GM18867 (cell line): ENCODE measurements around the gene PAK1.

Experiments used
- ATAC-seq: cut with Tn5 transposase; IDR thresholded peaks from one replicate; pipeline ENCODE4 v1.9.1; 2021; ENCODE audit warnings: mild to moderate bottlenecking, moderate library complexity; ENCODE audit not compliant: unreplicated experiment

The PAK1 gene

DNA sequence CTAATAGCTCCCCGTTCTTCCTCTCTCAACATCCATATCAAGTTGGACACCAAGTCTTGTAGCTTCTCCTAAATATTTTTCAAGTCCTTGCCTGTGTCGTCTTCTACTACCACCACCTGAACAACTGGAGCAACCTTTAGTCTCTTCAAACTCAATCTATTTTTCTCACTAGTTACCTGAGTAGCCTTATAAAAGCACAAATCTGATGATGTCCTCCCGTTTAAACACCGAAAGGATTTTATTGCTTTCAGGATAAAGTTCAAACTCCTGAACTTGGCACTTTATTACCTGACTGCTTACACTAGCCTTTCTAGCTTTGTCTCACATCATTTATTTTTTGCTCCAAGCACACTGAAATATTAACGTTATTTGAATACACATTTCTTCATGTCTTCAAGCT is 1.3 kb upstream of the PAK1 start:
- no peak for ATAC-seq

- ATAC-seq, result no peak
Observed at GRCh38 chr11:77474684-77475060, 778 bp upstream of the PAK1 start.

DNA sequence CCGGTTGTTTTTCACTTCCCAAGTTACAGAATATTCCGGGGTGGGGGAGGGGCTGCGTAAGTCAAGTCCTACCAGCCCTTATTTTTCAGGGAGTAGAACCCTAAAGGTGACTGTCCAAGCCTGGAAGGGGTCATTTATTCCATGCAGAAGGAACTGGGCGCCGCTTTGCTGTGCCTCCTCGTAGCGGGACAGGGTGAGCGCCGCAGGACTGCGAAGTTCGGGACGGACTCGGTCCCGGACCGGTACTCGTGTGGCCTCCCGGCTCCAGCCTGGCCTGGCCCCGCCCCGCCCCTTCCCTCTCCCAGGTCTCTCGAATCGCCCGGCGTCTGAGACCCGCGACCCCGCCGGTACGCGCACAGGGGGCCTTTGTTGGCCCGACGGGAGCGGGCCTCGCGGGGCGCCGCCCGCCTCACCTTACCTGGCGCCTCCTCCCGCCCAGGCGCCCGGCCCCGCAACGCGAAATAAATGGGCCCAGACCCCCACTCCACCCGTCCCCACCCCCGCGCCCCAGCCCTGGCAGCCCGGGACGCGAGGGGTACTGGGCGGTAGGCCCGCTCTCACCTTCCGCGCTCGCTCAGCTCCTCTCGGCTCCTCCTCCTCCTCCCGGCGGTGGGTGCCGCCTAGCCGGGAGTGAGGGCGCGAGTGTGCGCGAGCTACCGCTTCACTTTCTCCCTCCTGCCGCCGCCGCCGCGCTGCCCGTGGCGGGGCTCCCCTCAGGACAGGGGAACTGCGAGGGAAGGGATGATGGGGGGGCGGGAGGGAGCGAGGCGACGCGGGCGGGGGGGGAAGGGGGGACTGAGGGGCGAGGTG is 698 bp downstream of the PAK1 start:
- ATAC-seq, result peak; percentile 38

DNA sequence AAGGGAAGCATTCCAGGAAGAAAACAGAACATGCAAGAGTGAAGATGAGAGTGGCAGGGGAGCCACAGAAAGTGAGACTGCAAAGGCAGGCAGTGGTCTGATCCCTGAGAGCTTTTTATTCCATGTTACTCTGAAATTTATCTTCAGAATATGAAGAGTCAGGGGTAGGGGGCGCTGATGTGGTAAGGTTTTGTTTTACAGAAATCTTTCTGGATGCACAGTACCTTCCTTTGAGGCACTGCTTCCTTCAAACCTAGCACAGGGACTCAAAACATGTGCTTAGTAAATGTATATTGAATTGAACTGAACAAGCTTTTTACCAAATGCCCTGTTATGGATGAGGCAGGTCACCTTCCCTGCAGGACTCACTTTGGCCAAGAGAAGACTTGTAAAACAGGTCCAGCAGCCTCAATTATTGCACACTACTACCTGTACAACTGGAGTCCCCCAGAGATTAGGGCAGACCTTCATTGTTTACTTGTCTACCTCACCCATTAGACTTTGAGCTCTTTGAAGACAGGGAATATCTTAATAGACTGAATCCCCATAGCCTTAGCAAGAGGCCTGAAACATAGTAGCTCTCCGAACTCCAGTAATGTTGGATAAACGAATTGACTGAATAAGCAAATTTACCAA is 2.2 kb downstream of the PAK1 start:
- ATAC-seq, result no peak

DNA sequence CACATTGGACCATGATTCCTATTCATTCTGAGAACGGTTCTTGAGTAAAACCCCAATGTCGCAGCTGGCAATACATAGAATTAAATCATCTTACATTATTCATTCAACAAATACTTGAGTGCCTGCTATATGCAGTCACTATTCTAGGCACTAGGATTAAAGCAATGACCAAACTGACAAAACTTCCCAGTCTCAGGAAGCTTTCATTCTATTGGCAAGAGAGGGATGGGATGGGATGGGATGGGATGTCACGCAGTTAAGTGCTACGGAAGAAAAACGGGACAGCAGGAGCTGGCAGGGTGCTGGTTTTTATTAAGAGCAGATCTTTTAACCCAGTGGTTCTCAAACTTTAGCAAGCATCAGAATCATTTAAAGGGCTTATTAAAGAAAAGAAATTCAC is 2.9 kb downstream of the PAK1 start:
- no peak for ATAC-seq

GRCh38 chr11:77470504-77470903 is 3.4 kb downstream of the PAK1 start:
- ATAC-seq, result no peak

DNA sequence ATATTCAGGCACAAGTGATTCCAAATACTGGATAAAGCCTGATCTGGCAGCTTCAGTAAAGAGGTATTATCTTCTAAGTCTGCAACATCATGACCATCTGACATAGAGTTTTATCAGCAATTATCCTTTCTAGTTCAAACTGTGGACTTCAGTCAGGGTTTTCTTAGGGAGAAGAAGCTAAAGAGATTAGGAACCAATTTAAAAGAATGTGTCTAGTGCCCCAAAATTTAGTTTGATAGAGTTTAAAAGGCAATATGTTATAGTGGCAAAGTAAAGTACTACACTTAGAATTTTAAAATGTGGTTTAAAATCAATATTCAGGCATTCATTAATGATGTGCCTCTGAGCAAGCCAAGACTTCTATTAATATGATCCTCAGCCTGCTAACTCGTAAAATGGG is 5.4 kb downstream of the PAK1 start:
- ATAC-seq, result no peak

DNA sequence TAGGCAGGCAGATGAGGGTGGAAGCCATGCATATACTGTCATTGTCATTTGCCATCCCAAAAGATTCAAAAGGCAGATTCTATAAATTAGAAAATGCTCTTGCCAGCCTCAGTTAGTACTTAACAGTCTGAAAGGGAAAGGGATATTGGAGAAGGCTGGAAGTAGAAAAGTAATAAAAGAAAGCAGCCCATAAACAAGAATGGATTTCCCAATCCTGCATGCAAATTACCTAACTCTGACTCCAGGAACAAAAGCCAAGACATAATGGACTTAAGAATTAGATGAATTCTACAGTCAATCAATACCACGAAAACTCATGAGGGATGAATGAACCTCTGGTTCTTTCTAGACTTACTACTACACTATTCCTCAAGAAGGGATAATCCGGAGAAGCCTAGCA is 5.9 kb downstream of the PAK1 start:
- no peak for ATAC-seq

- ATAC-seq, result no peak
Observed at GRCh38 chr11:77467233-77467632, 6.7 kb downstream of the PAK1 start.

GRCh38 chr11:77457340-77457739 is 16.6 kb downstream of the PAK1 start:
- peak; percentile 32 for ATAC-seq

GRCh38 chr11:77455740-77456139 is 18.2 kb downstream of the PAK1 start:
- no peak for ATAC-seq

DNA sequence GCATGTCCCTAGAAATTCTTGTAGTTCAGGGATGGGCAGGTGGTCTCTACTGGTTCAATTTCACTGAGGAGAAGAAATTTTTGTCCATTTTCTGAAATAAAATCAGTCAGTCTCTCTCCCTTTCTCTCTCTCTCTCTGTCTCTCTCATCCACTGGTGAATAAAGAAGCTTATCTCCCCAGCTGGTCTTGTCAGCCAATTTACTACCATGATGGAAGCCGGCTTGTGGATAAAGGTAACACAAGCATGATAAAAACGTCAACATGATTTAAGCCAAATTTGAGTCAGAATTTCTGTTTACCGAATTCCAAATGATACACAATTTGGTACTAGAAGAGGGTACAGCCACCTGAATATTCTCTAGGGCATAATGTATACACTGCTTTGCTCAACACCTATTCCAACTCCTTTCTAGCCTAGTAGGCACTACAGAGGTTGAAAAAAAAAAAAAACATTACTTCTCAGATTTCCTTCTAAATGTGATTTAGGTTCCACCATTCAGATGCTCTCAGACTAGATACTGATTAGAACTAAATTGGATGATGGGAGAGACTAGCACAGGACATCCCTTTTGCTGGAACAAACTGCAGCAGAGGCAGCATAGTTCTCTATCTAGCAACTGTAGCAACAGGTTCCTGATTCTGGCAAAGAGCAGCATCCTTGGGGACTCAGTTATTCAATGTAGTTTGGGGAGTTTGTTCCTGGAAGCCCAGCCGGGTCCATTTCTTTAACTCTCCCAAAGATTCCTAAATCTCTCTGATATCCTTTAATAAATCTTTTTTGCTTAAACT is 18.8 kb downstream of the PAK1 start:
- ATAC-seq, result no peak

GRCh38 chr11:77450227-77450626 is 23.7 kb downstream of the PAK1 start:
- ATAC-seq, result no peak

DNA sequence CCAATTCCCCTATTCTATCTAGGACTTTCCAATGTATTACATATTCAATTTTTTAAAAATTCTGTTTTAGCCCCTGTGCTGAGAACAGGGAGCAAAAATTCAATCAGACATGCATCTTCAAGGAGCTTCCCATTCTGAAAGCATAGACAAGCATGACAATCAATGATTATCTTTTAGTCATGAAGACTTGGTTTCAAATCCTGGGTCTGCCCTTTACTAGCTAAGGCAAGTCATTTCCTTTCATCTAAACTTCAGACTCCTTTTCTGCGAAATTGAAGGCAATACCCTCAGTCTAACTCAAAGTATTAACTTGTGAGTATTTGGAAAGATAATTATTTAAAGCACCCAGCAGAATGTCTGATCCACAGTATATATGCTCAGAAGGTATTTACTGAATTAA is 24.1 kb downstream of the PAK1 start:
- no peak for ATAC-seq

DNA sequence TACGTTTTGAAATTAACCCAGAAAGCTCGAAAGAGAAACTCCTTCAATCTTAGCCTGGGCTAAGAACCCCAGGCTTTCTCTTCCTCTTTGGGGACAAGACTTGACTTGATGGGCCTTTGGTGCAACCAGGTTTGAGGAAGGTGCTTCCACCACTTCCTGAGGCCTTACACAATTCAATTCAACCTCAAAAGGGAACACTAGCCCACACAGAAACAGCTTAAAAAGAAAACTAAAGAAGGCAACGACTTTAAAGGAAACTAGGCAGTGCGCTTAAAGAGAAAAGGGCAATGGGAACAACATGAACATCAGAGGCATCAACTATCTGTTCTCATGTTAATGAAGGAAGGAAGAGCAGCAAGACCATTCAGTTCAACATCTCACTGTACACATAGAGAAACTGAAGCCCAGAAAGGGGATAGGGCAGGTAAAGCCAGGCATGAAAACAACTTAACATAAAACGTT is 24.8 kb downstream of the PAK1 start:
- ATAC-seq, result peak; percentile 59

GRCh38 chr11:77448269-77448668 is 25.6 kb downstream of the PAK1 start:
- no peak for ATAC-seq

- no peak for ATAC-seq
Observed at GRCh38 chr11:77446911-77447629, 26.8 kb downstream of the PAK1 start.

DNA sequence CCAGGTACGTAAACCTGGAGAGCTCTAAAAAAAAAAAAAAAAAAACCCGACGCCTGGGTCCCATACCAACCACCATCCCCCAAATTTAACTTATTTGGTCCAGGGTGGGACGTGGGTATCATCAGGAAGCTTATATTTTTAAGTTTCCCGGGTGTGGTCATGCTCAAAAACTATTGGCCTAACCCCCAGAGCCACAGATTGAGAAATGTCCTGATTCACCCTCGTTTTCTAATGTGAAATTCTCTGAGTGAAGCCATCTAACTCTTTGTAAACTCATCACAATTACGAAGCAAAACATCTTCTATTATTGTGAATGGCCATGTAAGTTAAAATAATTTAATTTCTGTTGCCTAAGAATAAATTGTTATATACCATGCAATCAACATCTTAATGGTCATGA is 29.6 kb downstream of the PAK1 start:
- ATAC-seq, result no peak

- ATAC-seq, result peak; percentile 64
Observed at GRCh38 chr11:77442394-77443053, 31.4 kb downstream of the PAK1 start.

- no peak for ATAC-seq
Observed at GRCh38 chr11:77441426-77441825, 32.5 kb downstream of the PAK1 start.

DNA sequence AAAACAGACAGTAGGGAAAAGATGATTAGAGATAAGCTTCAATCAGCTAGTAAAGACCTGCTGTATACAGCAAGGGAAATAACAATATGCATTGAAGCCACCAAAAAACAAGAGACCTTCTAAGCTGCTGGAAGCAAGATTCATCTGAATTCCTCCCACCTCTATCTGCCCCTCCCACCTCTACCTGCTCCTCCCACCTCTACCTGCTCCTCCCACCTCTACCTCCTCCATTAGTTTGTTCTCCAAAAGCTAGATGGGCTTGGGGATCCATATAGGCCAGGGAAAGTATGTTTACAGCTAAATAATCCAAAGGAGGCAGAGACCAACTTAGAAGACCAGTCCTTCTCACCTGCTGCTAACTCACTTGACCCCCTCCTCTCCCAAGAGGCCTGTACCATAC is 33.2 kb downstream of the PAK1 start:
- no peak for ATAC-seq
